Measurements from ENCODE around the gene ATP10A. TPM values are rescaled to one million over a fixed set of nuclear protein-coding genes. Genes with fewer than 3 reads are reported as not detected.

Gene ATP10A, protein sequence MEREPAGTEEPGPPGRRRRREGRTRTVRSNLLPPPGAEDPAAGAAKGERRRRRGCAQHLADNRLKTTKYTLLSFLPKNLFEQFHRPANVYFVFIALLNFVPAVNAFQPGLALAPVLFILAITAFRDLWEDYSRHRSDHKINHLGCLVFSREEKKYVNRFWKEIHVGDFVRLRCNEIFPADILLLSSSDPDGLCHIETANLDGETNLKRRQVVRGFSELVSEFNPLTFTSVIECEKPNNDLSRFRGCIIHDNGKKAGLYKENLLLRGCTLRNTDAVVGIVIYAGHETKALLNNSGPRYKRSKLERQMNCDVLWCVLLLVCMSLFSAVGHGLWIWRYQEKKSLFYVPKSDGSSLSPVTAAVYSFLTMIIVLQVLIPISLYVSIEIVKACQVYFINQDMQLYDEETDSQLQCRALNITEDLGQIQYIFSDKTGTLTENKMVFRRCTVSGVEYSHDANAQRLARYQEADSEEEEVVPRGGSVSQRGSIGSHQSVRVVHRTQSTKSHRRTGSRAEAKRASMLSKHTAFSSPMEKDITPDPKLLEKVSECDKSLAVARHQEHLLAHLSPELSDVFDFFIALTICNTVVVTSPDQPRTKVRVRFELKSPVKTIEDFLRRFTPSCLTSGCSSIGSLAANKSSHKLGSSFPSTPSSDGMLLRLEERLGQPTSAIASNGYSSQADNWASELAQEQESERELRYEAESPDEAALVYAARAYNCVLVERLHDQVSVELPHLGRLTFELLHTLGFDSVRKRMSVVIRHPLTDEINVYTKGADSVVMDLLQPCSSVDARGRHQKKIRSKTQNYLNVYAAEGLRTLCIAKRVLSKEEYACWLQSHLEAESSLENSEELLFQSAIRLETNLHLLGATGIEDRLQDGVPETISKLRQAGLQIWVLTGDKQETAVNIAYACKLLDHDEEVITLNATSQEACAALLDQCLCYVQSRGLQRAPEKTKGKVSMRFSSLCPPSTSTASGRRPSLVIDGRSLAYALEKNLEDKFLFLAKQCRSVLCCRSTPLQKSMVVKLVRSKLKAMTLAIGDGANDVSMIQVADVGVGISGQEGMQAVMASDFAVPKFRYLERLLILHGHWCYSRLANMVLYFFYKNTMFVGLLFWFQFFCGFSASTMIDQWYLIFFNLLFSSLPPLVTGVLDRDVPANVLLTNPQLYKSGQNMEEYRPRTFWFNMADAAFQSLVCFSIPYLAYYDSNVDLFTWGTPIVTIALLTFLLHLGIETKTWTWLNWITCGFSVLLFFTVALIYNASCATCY (N-terminal part only)
- 7.7 to 10.0 TPM (median 8.5 TPM) in 5 replicates for total RNA-seq (2022; extraction: Qiagen RNA extraction)

DNA sequence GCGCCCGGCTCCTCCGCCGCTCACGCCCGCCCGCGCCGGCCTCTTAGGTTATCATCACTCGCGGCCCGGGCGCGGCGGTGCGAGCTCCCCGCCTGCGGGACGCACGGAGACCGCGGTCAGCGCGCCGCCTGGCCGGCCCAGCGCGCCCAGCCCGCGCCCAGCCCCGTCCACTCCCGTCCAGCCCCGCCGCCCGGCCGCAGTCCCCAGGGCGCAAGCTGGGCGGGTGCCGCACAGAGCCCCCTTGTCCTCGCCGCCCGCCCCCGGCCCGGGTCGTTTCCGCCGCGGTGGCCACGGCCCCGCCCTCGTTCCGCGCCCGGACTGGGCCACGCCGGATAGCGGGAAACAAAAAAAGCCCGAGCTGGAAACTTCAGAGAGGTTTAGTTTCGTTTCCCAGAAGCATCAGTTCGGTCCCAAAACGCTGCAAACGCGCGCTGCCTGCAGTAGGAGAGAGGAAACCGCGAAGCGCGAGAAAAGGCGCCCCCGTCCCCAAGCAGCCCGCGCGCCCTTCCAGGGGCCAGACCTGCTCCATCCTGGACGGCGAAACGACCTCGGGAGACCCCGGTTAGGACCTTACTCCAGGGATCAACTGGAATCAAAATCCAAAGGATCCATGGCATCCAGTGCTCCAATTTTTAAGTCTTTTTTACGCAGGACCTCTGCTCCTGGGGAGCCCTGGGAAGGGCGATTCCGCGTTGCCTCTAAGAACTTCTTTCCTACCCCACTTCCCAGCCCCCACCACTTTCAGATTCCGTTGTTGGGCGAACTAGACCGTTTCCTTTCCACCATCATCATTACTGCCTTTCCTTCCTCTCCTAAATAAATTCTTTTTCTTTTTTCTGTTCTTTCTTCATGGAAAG, at the start of gene ATP10A:
Gene ATP10A, minus strand, starts transcription at position 217 of the 857 bp plus-strand sequence. CDS start 231 bp downstream, outside the sequence.

